ENCODE data around the gene APBA2.

Gene APBA2

DNA sequence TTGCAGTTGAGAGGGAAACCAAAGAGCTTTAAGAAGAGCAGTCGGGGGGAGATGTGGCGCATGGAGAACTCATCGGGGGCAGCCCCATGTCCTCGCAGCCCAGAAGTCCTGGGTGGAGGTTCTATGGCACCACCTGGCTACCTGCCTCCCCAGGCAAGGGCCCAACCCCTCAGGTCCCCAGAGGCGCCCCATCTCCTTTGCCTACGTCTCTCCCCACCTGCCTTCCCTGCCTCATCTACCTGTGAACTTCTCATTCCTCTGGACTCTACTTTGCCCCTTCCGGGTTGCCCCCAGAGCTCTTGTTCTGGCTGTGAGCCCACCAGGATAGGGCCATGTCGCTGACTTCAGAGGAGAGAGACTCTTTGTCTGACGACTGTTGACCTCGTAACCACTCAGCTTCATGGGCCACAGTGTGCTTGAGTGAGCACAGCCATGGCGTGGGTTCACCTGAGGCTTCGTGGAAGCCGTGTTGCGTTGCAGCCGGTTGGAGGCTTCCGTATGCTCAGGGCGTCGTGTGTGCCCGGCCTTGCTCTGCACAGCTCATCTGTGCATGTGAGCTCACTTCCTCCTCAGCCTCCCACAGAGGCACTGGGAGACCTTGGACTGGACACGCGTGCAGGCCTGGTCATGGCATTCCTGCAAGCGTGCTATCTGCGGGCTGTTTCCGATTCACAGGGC lies 13.4 kb downstream of the APBA2 start:
- H2AFZ ChIP-seq (ENCODE audit: low read depth, low read length) = no peak overlapping the region
- no peak overlapping the region for H3K27ac ChIP-seq (ENCODE audit: low read length, poor library complexity, severe bottlenecking)
- H2BK12ac ChIP-seq (ENCODE audit: low read length in 2 of 2) = peak overlapping the region in 1 of 2 experiments; percentile 79
- no peak overlapping the region for H3K23ac ChIP-seq (ENCODE audit: low read length in 2 of 2)
- no peaks in the 10 kb centered on the region for H3K36me3 ChIP-seq (ENCODE audit: control insufficient read depth in 1 of 2, insufficient read depth in 2 of 2, low read depth in 1 of 2, low read length in 2 of 2)
- H3K79me1 ChIP-seq (replicated peaks; ENCODE audit: low read length, poor library complexity, severe bottlenecking) = peaks cover 22% of the 10 kb centered on the region
- H3K27me3 ChIP-seq (ENCODE audit: control insufficient read depth in 1 of 2, insufficient read depth in 1 of 2, low read length in 2 of 2) = peaks cover 0 to 12% of the 10 kb centered on the region in 2 experiments
- H4K91ac ChIP-seq (ENCODE audit: low read length) = peak overlapping the region; percentile 16
- H3K4me3 ChIP-seq (ENCODE audit: insufficient read depth in 1 of 2, low read depth in 1 of 2, low read length in 2 of 2) = no peak overlapping the region
- 97% methylated on average over 23 of the region's 24 CpGs for WGBS
- no peak overlapping the region for H2BK15ac ChIP-seq (ENCODE audit: low read depth, poor library complexity, severe bottlenecking)
- H3K9me3 ChIP-seq (ENCODE audit: control insufficient read depth, low read length) = no peaks in the 10 kb centered on the region
- no peak overlapping the region for H3K4ac ChIP-seq (ENCODE audit: low read depth in 1 of 2, low read length in 2 of 2)
- no peak overlapping the region for H2AK5ac ChIP-seq (ENCODE audit: low read length, severe bottlenecking)
- peak overlapping the region in 1 of 2 experiments; percentile 57 for H3K14ac ChIP-seq (ENCODE audit: low read length in 2 of 2)
- DNase-seq = no peak
- no peak overlapping the region for H3K9ac ChIP-seq (ENCODE audit: low read length)
- no peak overlapping the region for H2BK5ac ChIP-seq (ENCODE audit: low read depth, low read length, poor library complexity, severe bottlenecking)
- H2BK120ac ChIP-seq (ENCODE audit: low read depth, low read length) = no peak overlapping the region
- H4K8ac ChIP-seq (ENCODE audit: low read length) = no peak overlapping the region
- H3K18ac ChIP-seq (ENCODE audit: low read depth in 1 of 2, low read length in 2 of 2) = peak overlapping the region; percentile 18 to 42
- H3K4me1 ChIP-seq (ENCODE audit: control insufficient read depth, insufficient read depth, low read depth, low read length) = peaks cover 11% of the 10 kb centered on the region
- H3K4me2 ChIP-seq (ENCODE audit: low read length, poor library complexity, severe bottlenecking) = no peak overlapping the region

DNA sequence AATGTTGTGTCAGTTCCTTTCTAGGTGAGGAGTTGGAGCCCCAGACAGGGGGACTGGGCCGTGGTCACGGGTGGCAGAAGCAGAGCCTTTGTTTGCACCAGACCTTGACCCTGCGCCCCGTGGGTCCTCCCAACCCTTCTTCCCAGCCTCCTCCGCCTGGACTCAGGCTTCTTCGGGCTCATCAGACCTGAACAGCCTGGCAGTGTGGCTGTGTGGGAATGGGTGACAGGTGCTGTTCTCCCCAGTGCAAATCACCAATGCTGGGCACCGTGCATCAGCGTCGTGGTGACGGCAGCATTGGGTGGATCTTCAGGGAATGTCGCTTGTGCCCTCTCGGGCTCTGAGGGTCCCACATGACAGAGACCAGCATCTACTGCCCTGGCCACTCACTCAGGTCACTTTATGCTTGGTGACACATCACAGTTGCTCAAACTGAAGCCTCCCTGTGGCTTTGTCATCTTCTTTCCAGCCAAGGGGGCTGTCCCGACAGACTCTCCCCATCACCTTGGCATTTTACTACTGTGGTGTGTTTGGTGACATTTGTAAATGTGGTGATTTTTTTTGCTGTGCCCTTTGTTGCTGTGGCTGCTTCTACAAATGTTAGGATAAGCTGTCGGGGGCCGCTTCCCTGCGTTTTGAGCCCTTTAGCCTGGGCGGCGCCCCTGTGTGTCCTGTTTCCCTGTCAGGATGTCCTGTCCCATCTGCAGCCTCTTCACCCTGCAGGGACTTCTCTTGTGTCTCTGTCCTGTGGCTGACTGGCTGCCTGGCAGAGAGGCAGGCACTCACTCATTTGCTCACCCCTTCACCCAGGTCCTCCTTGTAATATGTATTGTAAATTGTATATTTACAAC lies 14.5 kb downstream of the APBA2 start:
- Histone ChIP-seq H2BK12ac (ENCODE audit: low read length in 2 of 2) (peak overlapping the region in 1 of 2 experiments; percentile 21), H3K14ac (ENCODE audit: low read length in 2 of 2) (no peak overlapping the region), H4K8ac (ENCODE audit: low read length) (no peak overlapping the region), H3K4me3 (ENCODE audit: insufficient read depth in 1 of 2, low read depth in 1 of 2, low read length in 2 of 2) (no peak overlapping the region), H3K27ac (ENCODE audit: low read length, poor library complexity, severe bottlenecking) (no peak overlapping the region), H2AK5ac (ENCODE audit: low read length, severe bottlenecking) (no peak overlapping the region), H3K9me3 (ENCODE audit: control insufficient read depth, low read length) (no peaks in the 10 kb centered on the region), H3K36me3 (ENCODE audit: control insufficient read depth in 1 of 2, insufficient read depth in 2 of 2, low read depth in 1 of 2, low read length in 2 of 2) (no peaks in the 10 kb centered on the region), H2AFZ (ENCODE audit: low read depth, low read length) (no peak overlapping the region), H3K4me2 (ENCODE audit: low read length, poor library complexity, severe bottlenecking) (no peak overlapping the region), H3K18ac (ENCODE audit: low read depth in 1 of 2, low read length in 2 of 2) (no peak overlapping the region), H3K4me1 (ENCODE audit: control insufficient read depth, insufficient read depth, low read depth, low read length) (peaks cover 9% of the 10 kb centered on the region), H2BK15ac (ENCODE audit: low read depth, poor library complexity, severe bottlenecking) (no peak overlapping the region), H2BK5ac (ENCODE audit: low read depth, low read length, poor library complexity, severe bottlenecking) (no peak overlapping the region), H2BK120ac (ENCODE audit: low read depth, low read length) (no peak overlapping the region), H3K27me3 (ENCODE audit: control insufficient read depth in 1 of 2, insufficient read depth in 1 of 2, low read length in 2 of 2) (peaks cover 0 to 19% of the 10 kb centered on the region in 2 experiments), H3K9ac (ENCODE audit: low read length) (no peak overlapping the region), H3K4ac (ENCODE audit: low read depth in 1 of 2, low read length in 2 of 2) (no peak overlapping the region), H4K91ac (ENCODE audit: low read length) (no peak overlapping the region), H3K23ac (ENCODE audit: low read length in 2 of 2) (peak overlapping the region in 1 of 2 experiments; percentile 56), H3K79me1 (replicated peaks; ENCODE audit: low read length, poor library complexity, severe bottlenecking) (peaks cover 20% of the 10 kb centered on the region)
- DNase-seq = no peak
- 95% methylated on average over 17 of the region's 18 CpGs for WGBS

DNA sequence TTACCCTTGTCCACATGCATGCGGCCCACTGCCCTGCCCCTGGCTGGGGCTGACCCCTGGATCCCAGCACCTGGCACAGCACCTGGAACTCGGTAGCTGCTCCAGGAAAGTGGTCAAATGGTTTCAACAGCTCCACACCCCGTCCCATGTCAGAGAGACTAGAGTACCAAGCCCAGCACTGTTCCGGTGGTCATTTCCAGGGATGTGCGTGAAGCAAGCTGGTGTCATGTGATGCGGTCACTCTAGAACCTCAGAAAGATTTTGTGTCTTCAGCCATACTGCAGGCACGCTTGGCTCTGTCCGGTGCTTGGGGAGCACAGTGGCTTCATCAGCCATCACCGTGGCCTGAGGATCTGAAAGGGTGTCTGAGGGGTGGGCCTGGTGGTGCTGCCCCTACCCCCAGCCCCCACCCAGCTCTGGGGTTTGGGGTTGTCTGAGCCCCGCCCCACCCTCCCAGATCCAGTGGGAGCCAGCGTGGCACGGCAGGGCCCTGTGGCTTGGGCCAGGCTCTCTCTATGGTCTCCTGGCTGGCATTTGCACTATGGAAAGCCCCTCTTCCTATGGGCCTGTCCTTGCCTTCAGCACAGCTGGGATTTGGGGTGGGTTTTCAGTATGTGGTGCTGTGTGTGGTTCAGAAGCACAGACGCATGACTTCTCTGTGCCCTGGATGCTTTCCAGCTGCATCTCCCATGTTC lies 15.3 kb downstream of the APBA2 start:
- Histone ChIP-seq H2BK15ac (ENCODE audit: low read depth, poor library complexity, severe bottlenecking) (peak overlapping the region; percentile 34), H3K79me1 (replicated peaks; ENCODE audit: low read length, poor library complexity, severe bottlenecking) (peaks cover 20% of the 10 kb centered on the region), H2BK5ac (ENCODE audit: low read depth, low read length, poor library complexity, severe bottlenecking) (no peak overlapping the region), H3K4me3 (ENCODE audit: insufficient read depth in 1 of 2, low read depth in 1 of 2, low read length in 2 of 2) (no peak overlapping the region), H2BK12ac (ENCODE audit: low read length in 2 of 2) (peak overlapping the region in 1 of 2 experiments; percentile 15), H3K4me2 (ENCODE audit: low read length, poor library complexity, severe bottlenecking) (no peak overlapping the region), H3K9me3 (ENCODE audit: control insufficient read depth, low read length) (no peaks in the 10 kb centered on the region), H3K18ac (ENCODE audit: low read depth in 1 of 2, low read length in 2 of 2) (peak overlapping the region in 1 of 2 experiments; percentile 35), H3K27me3 (ENCODE audit: control insufficient read depth in 1 of 2, insufficient read depth in 1 of 2, low read length in 2 of 2) (peaks cover 0 to 19% of the 10 kb centered on the region in 2 experiments), H4K91ac (ENCODE audit: low read length) (no peak overlapping the region), H3K23ac (ENCODE audit: low read length in 2 of 2) (no peak overlapping the region), H3K27ac (ENCODE audit: low read length, poor library complexity, severe bottlenecking) (no peak overlapping the region), H3K14ac (ENCODE audit: low read length in 2 of 2) (peak overlapping the region in 1 of 2 experiments; percentile 92), H3K4ac (ENCODE audit: low read depth in 1 of 2, low read length in 2 of 2) (no peak overlapping the region), H3K9ac (ENCODE audit: low read length) (no peak overlapping the region), H2BK120ac (ENCODE audit: low read depth, low read length) (no peak overlapping the region), H3K4me1 (ENCODE audit: control insufficient read depth, insufficient read depth, low read depth, low read length) (peaks cover 9% of the 10 kb centered on the region), H2AK5ac (ENCODE audit: low read length, severe bottlenecking) (no peak overlapping the region), H4K8ac (ENCODE audit: low read length) (peak overlapping the region; percentile 4), H3K36me3 (ENCODE audit: control insufficient read depth in 1 of 2, insufficient read depth in 2 of 2, low read depth in 1 of 2, low read length in 2 of 2) (no peaks in the 10 kb centered on the region), H2AFZ (ENCODE audit: low read depth, low read length) (no peak overlapping the region)
- no peak for DNase-seq
- 95% methylated on average over 13 of the region's 13 CpGs for WGBS
